HEK293T (cell line): ENCODE measurements around the gene YTHDF1.

Experiments used
- ARNT ChIP-seq: fragments of 450-650 bp; IDR thresholded peaks from 2 replicates; pipeline ENCODE4 v1.6.1; 2017; ENCODE audit warnings: mild to moderate bottlenecking
- BHLHE40 ChIP-seq: fragments of 450-650 bp; IDR thresholded peaks from 2 replicates; pipeline ENCODE4 v1.6.1; 2016; ENCODE audit warnings: mild to moderate bottlenecking, moderate library complexity, borderline replicate concordance
- FOXA1 ChIP-seq: fragments of 450-650 bp; IDR thresholded peaks from 2 replicates; pipeline ENCODE4 v1.6.1; 2016; ENCODE audit warnings: mild to moderate bottlenecking
- FOXM1 ChIP-seq: fragments of 450-650 bp; IDR thresholded peaks from 2 replicates; pipeline ENCODE4 v1.6.1; 2017; ENCODE audit warnings: mild to moderate bottlenecking, borderline replicate concordance
- HDGF ChIP-seq: fragments of 450-650 bp; IDR thresholded peaks from 2 replicates; pipeline ENCODE4 v1.6.1; 2017; ENCODE audit warnings: antibody characterized with exemption, borderline replicate concordance
- L3MBTL2 ChIP-seq: fragments of 450-650 bp; conservative IDR thresholded peaks from 2 replicates; pipeline ENCODE4 v1.6.1; 2016; ENCODE audit warnings: mild to moderate bottlenecking
- SUZ12 ChIP-seq: fragments of 450-650 bp; IDR thresholded peaks from 2 replicates; pipeline ENCODE4 v1.6.1; 2016; ENCODE audit warnings: mild to moderate bottlenecking
- ZNF384 ChIP-seq: fragments of 450-650 bp; IDR thresholded peaks from 2 replicates; pipeline ENCODE4 v1.6.1; 2016

DNA sequence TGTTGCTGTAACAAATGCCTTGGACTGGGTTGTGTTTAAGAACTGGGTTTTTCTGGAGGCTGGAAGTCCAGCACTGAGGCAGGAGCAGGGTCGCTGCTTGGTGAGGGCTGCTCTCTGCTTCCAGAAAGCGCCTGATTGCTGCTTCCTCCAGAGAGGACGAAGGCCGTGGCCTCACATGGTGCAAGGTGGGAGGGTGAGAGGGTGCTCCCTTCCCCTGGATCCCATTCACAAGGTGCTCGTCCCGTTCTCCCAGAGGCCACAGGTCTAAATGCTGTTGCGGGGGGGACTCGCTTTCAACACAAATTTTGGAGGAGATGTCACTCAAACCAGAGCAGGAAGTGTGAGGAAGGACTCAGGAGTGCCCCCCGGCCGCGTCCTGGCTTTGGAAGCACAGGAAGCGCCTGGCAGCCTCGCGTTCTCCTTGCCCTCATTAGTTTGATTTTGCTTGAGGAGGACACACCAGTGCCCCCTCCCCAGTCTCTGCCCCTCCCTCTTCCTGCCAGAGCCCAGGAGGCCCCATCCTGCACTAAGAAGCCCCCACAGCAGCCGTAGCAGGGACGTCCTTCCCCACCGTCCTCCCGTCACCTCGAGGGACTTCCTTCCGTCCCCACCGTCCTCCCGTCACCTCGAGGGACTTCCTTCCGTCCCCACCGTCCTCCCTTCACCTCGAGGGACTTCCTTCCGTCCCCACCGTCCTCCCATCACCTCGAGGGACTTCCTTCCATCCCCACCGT lies 46.0 kb upstream of the YTHDF1 start:
- TF ChIP-seq BHLHE40 (no peak), FOXA1 (no peak), ZNF384 (no peak), FOXM1 (no peak), SUZ12 (no peak), HDGF (no peak), L3MBTL2 (no peak), ARNT (no peak)
